Measurements from ENCODE around the gene MTSS2.

Gene MTSS2

GRCh38 chr16:70713342-70713741 lies 27.5 kb upstream of the MTSS2 start:
- Histone ChIP-seq H4K20me1 (ENCODE audit: insufficient read depth) (no peaks in the 10 kb centered on the region), H3K4me3 (IDR thresholded peaks at IDR 0.05; ENCODE audit: insufficient read depth, low read depth, low read length) (no peak overlapping the region), H3K79me2 (ENCODE audit: insufficient read depth, low read depth) (no peaks in the 10 kb centered on the region), H2AFZ (ENCODE audit: low read depth) (no peak overlapping the region), H3K4me2 (no peak overlapping the region), H3K27me3 (ENCODE audit: insufficient read depth, low read depth) (no peaks in the 10 kb centered on the region), H3K36me3 (ENCODE audit: insufficient read depth) (no peaks in the 10 kb centered on the region), H3K27ac (no peak overlapping the region), H3K4me1 (ENCODE audit: low read depth, poor library complexity, severe bottlenecking) (no peaks in the 10 kb centered on the region), H3K9ac (no peak overlapping the region)
- TF ChIP-seq CTCF (conservative IDR thresholded peaks at IDR 0.05; ENCODE audit: low read depth, low read length), result no peak

- TF ChIP-seq CTCF (conservative IDR thresholded peaks at IDR 0.05; ENCODE audit: low read depth, low read length), result no peak
- H2AFZ ChIP-seq (ENCODE audit: low read depth), result no peak overlapping the region
- no peak overlapping the region for H3K27ac ChIP-seq
- H3K79me2 ChIP-seq (ENCODE audit: insufficient read depth, low read depth), result no peaks in the 10 kb centered on the region
- no peak overlapping the region for H3K9ac ChIP-seq
- H4K20me1 ChIP-seq (ENCODE audit: insufficient read depth), result no peaks in the 10 kb centered on the region
- no peaks in the 10 kb centered on the region for H3K4me1 ChIP-seq (ENCODE audit: low read depth, poor library complexity, severe bottlenecking)
- no peaks in the 10 kb centered on the region for H3K36me3 ChIP-seq (ENCODE audit: insufficient read depth)
- H3K4me2 ChIP-seq, result no peak overlapping the region
- H3K27me3 ChIP-seq (ENCODE audit: insufficient read depth, low read depth), result no peaks in the 10 kb centered on the region
- no peak overlapping the region for H3K4me3 ChIP-seq (IDR thresholded peaks at IDR 0.05; ENCODE audit: insufficient read depth, low read depth, low read length)
These were observed 27.1 kb upstream of the MTSS2 start for GRCh38 chr16:70712942-70713341.

GRCh38 chr16:70712359-70712758 lies 26.5 kb upstream of the MTSS2 start:
- Histone ChIP-seq H4K20me1 (ENCODE audit: insufficient read depth) (no peaks in the 10 kb centered on the region), H3K4me3 (IDR thresholded peaks at IDR 0.05; ENCODE audit: insufficient read depth, low read depth, low read length) (no peak overlapping the region), H3K4me1 (ENCODE audit: low read depth, poor library complexity, severe bottlenecking) (no peaks in the 10 kb centered on the region), H3K79me2 (ENCODE audit: insufficient read depth, low read depth) (no peaks in the 10 kb centered on the region), H3K27ac (no peak overlapping the region), H3K9ac (no peak overlapping the region), H3K4me2 (no peak overlapping the region), H2AFZ (ENCODE audit: low read depth) (no peak overlapping the region), H3K36me3 (ENCODE audit: insufficient read depth) (no peaks in the 10 kb centered on the region), H3K27me3 (ENCODE audit: insufficient read depth, low read depth) (no peaks in the 10 kb centered on the region)
- TF ChIP-seq CTCF (conservative IDR thresholded peaks at IDR 0.05; ENCODE audit: low read depth, low read length), result no peak

- Histone ChIP-seq H3K27me3 (ENCODE audit: insufficient read depth, low read depth) (no peaks in the 10 kb centered on the region), H3K4me3 (IDR thresholded peaks at IDR 0.05; ENCODE audit: insufficient read depth, low read depth, low read length) (no peak overlapping the region), H3K4me1 (ENCODE audit: low read depth, poor library complexity, severe bottlenecking) (no peaks in the 10 kb centered on the region), H2AFZ (ENCODE audit: low read depth) (no peak overlapping the region), H3K79me2 (ENCODE audit: insufficient read depth, low read depth) (no peaks in the 10 kb centered on the region), H3K36me3 (ENCODE audit: insufficient read depth) (no peaks in the 10 kb centered on the region), H3K27ac (no peak overlapping the region), H3K4me2 (no peak overlapping the region), H3K9ac (no peak overlapping the region), H4K20me1 (ENCODE audit: insufficient read depth) (no peaks in the 10 kb centered on the region)
- no peak for TF ChIP-seq CTCF (conservative IDR thresholded peaks at IDR 0.05; ENCODE audit: low read depth, low read length)
These were observed 25.6 kb upstream of the MTSS2 start for GRCh38 chr16:70711211-70712031.

Measured in KMS-11 (cell line).